ENCODE results near the gene SCGB1D1.

- TF ChIP-seq EZH2phosphoT487 (IDR thresholded peaks at IDR 0.05; ENCODE audit: borderline replicate concordance) (no peak), CTCF (IDR thresholded peaks at IDR 0.05 in 2 of 3, conservative IDR thresholded peaks at IDR 0.05 in 1 of 3; ENCODE audit: borderline replicate concordance in 1 of 3, insufficient read depth in 1 of 3, low read depth in 2 of 3, low read length in 2 of 3) (no peak), ELF1 (IDR thresholded peaks at IDR 0.05; ENCODE audit: borderline replicate concordance, low read depth) (no peak), EGR1 (IDR thresholded peaks at IDR 0.05; ENCODE audit: low read depth) (no peak), RAD21 (IDR thresholded peaks at IDR 0.05; ENCODE audit: low read depth) (no peak), CBX3 (IDR thresholded peaks at IDR 0.05; ENCODE audit: low read depth) (no peak), FOSL1 (IDR thresholded peaks at IDR 0.05; ENCODE audit: low read depth) (no peak), POLR2A (IDR thresholded peaks at IDR 0.05; ENCODE audit: borderline replicate concordance, extremely low read depth, insufficient read depth, insufficient read length) (no peak), POLR2AphosphoS5 (IDR thresholded peaks at IDR 0.05; ENCODE audit: low read depth, low read length) (no peak), EZH2 (IDR thresholded peaks at IDR 0.05) (no peak)
These were observed 47.5 kb downstream of the SCGB1D1 start for GRCh38 chr11:62237499-62237898.
